Spleen (tissue), 7 donors: Measurements from ENCODE around the gene RFX4.
A peak's percentile ranks its signal among the peaks of the same experiment; 100 is the strongest.

ENCODE experiments used
- POLR2A ChIP-seq, 3 donors: fragments of 450-650 bp; IDR thresholded peaks; one replicate each; pipeline ENCODE4 v1.5.1; 2017; ENCODE audit warnings: antibody characterized with exemption in 3 of 3, mild to moderate bottlenecking in 1 of 3
- POLR2AphosphoS5 ChIP-seq, 3 donors: sonication (generic); formaldehyde crosslinking; IDR thresholded peaks; one replicate each; pipeline ENCODE4 v1.5.1; 2017; ENCODE audit warnings: antibody characterized with exemption in 3 of 3
- TF ChIP-seq, protein P1 (sequence below), 11 experiments: fragments of 200-600 bp in 7 of 11; fragments of 450-650 bp in 4 of 11; sonication (generic) in 4 of 11; IDR thresholded peaks in 8 of 11; conservative IDR thresholded peaks in 3 of 11; 1 replicate in 7 of 11; 2 replicates in 4 of 11; pipeline versions ENCODE4 v1.4.0 to v1.8.0; 2016 to 2021; ENCODE audit warnings: antibody characterized with exemption in 11 of 11, inconsistent platforms in 4 of 11, mild to moderate bottlenecking in 1 of 11
- donor health status: DM: no; HTN: no; CAD: no; lungs with moderate emphysema.
- donor health status: DM: no; HTN: no; CAD: no.
- donor health status: DM: no; HTN: no; CAD: no.

DNA sequence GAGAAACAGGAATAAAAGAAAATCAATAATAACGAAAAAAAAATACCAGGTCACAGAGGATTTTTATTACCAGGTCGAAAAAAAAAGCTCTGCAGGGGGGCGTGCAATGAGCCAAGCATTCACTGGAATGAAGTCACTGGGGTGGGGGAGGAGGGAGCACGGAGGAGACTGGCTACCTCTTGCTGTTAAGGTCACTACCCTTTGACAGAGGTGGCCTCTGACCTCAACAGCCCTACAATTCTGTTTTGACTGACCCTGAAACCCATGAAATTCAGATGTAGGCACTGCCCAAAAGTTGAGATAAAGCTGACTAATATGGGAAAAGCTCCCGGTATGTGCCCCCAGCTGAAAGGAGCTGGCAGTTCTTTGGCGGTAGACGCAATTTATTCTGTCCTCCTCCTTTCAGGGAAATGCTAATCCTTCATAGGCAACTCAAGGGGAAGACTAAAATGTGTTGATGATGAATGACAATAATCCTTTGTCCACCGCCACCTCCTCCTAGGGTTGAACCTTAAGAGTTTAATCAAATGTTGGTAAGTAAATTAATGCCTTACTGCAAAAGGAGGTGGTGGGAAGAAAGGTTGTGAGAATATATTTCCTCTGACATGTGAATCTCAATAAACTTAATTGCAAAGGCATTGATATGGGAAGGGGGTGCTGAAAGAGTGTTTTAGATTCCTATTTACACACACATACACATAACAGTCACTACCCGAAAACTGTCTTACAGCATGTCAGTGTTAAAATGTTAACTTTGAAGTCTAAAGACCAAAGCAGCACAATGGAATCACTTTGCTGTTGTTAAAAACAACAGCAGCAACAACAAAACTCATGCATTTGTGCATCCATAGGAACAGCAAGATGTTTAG is 185.4 kb downstream of the RFX4 start:
- TF ChIP-seq, protein P1, sequence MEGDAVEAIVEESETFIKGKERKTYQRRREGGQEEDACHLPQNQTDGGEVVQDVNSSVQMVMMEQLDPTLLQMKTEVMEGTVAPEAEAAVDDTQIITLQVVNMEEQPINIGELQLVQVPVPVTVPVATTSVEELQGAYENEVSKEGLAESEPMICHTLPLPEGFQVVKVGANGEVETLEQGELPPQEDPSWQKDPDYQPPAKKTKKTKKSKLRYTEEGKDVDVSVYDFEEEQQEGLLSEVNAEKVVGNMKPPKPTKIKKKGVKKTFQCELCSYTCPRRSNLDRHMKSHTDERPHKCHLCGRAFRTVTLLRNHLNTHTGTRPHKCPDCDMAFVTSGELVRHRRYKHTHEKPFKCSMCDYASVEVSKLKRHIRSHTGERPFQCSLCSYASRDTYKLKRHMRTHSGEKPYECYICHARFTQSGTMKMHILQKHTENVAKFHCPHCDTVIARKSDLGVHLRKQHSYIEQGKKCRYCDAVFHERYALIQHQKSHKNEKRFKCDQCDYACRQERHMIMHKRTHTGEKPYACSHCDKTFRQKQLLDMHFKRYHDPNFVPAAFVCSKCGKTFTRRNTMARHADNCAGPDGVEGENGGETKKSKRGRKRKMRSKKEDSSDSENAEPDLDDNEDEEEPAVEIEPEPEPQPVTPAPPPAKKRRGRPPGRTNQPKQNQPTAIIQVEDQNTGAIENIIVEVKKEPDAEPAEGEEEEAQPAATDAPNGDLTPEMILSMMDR (IDR thresholded peaks at IDR 0.05 in 8 of 11, conservative IDR thresholded peaks at IDR 0.05 in 3 of 11), result no peak
- TF ChIP-seq POLR2A (IDR thresholded peaks at IDR 0.05) (no peak), POLR2AphosphoS5 (IDR thresholded peaks at IDR 0.05) (peak in 1 of 3 donors; percentile 9)
